Measurements from ENCODE around the gene NEMP2. TPM values are rescaled to one million over a fixed set of nuclear protein-coding genes. Genes with fewer than 3 reads are reported as not detected.

Gene NEMP2, protein sequence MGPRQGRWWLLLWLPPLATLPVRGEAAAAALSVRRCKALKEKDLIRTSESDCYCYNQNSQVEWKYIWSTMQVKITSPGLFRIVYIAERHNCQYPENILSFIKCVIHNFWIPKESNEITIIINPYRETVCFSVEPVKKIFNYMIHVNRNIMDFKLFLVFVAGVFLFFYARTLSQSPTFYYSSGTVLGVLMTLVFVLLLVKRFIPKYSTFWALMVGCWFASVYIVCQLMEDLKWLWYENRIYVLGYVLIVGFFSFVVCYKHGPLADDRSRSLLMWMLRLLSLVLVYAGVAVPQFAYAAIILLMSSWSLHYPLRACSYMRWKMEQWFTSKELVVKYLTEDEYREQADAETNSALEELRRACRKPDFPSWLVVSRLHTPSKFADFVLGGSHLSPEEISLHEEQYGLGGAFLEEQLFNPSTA
- total RNA-seq: 2.8 TPM
- long read RNA-seq, full-length matches to known transcripts: 1 of 3 reads
- long read RNA-seq, partial matches to known transcripts: 0 of 3 reads
- long read RNA-seq, other reads (novel, unspliced or antisense): 2 of 3 reads

GRCh38 chr2:190534310-190535120 is at the start of gene NEMP2:
NEMP2 (minus strand) TSS chr2:190534722; CDS start chr2:190534655, 67 bp downstream.
- intact Hi-C loops (cut with micrococcal nuclease): loop anchor here (10.0 kb wide), 1 partner anchor 120 kb away; no protein-coding TSS in a partner anchor
- peak; percentile 95 for ATAC-seq
- DNase-seq: peak; percentile 92

DNA sequence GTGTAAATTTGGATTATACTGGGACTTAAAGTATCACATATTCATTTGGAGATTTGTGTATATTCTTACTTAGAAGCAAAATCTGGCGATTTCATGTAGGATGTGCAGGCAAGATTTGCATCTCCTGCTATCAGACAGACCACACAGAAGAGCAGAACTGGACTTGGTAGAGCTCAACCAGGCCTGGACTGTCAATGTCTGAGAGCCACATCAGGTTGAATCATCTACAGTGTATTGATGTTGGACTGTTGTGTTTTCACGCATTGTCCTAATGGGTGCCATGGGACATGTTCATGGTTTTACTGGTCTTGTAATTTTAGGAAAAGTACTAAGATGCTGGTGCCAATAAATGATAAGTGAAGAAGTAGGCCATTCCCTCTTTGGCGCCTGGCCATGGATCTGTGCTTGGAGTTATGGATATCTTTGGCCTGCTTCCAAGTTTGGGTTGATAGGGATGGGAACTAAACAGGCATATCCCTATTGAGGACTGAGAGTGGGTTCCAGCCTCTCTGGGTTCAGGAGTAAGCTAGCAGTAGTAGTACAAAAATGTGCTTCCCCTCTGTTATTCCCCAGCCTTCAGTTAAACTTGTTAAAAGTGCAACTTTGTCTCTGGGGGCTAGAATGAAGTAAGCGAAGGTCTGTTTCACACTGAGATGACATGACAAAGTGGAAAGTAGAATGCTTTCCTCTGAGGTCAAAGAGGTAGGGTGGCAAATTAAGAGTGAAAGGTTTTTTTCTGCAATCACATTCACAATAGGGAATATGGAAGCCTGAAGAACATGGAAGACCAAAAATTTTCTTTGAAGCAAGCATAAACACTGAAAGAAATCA is 49.2 kb upstream of the NEMP2 start:
- intact Hi-C loops (cut with micrococcal nuclease): no loop called here
- peak; percentile 61 for ATAC-seq
- peak; percentile 73 for DNase-seq

DNA sequence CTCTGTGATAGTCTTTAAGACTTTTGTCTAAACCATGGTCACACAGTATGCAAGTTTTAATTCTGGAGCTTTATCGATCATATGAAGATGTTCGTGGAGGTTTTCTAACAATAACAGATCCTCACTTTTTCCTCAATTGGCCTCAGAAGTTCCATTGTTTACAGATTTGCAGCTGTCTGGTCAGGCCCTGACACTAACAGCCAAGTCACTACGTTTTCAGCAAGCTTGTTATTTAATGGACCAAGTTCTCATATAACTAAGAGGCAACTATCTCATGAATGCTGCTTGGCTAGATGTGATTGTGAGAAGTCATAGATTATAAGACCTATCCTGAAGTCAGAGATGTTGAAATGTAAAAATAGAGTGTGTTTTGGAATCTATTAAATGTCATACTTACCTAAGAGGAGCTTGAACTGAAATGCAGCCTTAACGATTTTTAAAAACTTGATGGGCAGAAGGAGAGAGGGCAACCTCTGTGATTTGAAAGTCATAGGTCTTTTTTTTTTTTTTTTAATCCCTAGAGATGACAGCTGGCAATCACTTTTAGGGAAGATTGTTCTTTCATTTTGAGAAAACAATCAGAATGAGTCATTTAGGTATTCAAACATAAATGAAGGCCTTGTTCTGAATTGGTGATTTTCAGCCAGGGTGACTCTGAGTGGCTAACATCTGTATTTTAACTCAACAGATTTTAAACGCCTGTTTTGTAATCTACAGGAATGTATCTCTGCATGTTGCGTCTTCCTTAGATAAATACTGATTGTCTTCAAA is 48.4 kb upstream of the NEMP2 start:
- intact Hi-C loops (cut with micrococcal nuclease): no loop called here
- no peak for DNase-seq
- no peak for ATAC-seq

- ATAC-seq: no peak
- intact Hi-C loops (cut with micrococcal nuclease): no loop called here
- DNase-seq: no peak
These were observed 47.5 kb upstream of the NEMP2 start for GRCh38 chr2:190582019-190582418.

GRCh38 chr2:190579915-190580846 is 45.7 kb upstream of the NEMP2 start:
- no peak for ATAC-seq
- intact Hi-C loops (cut with micrococcal nuclease): no loop called here

DNA sequence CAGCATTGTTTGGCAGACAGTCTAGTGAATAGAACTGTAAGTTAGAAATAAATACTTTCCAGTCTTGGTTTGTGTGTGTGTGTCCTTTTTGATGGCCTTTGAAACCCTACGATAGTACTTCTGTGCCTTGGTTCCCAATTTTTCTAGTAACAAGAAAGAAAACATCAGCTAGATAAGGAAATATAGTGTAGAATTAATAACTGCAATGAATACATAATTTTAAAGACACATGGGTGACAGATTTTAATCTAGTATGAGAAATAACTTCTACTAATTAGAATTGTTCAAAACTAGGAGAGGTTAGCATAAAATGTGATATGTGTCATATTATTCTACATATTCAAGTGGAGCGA is 44.5 kb upstream of the NEMP2 start:
- intact Hi-C loops (cut with micrococcal nuclease): no loop called here
- ATAC-seq (no peak), DNase-seq (no peak)

More at GRCh38 chr2:190579915-190580846, 45.7 kb upstream of the NEMP2 start:
- no peak for DNase-seq

DNA sequence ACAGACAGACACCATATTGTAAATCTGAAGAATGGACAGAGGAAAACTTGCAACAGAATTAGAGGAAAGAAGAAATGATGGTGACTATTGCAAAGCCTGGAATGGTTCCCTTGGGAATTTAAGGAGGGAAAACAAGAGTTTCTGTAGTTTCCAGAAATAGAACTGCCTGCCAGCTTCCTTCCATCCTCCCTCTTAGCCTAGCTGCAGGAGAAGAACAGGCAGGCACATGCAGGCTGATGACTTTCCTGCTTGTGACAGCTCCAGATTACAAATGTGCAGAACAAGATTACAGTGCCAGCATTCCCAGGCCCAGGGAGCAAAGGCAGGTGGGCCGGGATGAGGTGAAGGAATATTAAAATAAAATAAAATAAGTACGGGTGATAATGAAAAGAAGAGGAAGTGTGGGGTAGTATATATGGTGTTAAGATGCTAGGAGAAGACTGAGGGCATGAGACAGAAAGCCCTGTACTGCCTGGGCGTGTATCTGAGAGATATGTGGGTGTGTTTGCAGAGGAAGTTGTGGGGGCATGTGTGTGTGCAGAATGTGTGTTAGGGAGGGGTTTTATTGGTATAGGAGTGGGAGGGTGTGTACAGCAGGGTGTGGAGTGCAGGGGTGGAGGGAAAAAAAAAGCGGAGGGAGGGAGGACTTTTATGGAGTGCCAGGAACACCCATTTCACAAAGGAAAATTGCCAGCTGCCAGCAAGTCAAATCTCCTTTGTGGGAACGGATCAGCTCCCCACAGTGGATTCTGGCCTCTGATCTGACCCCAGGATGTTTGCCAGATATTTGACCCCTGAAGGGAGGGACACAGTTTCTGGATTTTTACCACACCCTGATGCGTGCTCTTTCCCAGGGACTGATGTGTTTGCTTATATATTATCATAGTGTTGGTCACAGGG is 43.9 kb upstream of the NEMP2 start:
- DNase-seq (no peak), ATAC-seq (peak; percentile 75)
- intact Hi-C loops (cut with micrococcal nuclease): no loop called here

- intact Hi-C loops (cut with micrococcal nuclease): no loop called here
- ATAC-seq (peak; percentile 54), DNase-seq (no peak)
These were observed 42.1 kb upstream of the NEMP2 start for GRCh38 chr2:190576573-190576972.

GRCh38 chr2:190575263-190575662 is 40.7 kb upstream of the NEMP2 start:
- intact Hi-C loops (cut with micrococcal nuclease): no loop called here
- DNase-seq (no peak), ATAC-seq (no peak)

GRCh38 chr2:190574169-190574568 is 39.6 kb upstream of the NEMP2 start:
- ATAC-seq (no peak), DNase-seq (no peak)
- intact Hi-C loops (cut with micrococcal nuclease): no loop called here

- ATAC-seq: no peak
- intact Hi-C loops (cut with micrococcal nuclease): no loop called here
- DNase-seq: no peak
These were observed 37.7 kb upstream of the NEMP2 start for GRCh38 chr2:190572246-190572645.

- no peak for ATAC-seq
- intact Hi-C loops (cut with micrococcal nuclease): no loop called here
- no peak for DNase-seq
These were observed 37.2 kb upstream of the NEMP2 start for GRCh38 chr2:190571686-190572085.

GRCh38 chr2:190570871-190571270 is 36.3 kb upstream of the NEMP2 start:
- ATAC-seq: no peak
- intact Hi-C loops (cut with micrococcal nuclease): no loop called here
- DNase-seq: no peak

GRCh38 chr2:190569994-190570755 is 35.7 kb upstream of the NEMP2 start:
- DNase-seq (no peak), ATAC-seq (no peak)
- intact Hi-C loops (cut with micrococcal nuclease): no loop called here

DNA sequence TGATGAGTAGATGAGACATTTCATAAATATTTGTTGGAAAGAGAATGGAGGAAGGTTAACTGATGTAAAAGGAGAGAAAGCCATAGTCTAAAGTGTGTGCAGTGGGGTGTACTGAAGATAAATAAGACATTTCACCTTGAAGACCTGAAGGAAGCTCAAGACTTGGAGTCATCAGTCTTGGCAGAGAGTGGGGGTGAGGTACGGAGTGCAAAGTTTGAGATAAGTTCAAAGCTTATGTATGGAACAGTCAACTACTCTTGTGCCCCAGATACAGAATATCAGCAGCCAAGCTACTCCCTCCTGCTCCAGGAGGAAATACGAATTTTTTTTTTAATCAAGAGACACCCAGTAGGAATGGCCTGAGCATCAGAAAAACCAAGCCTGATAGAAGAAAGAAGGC is 30.3 kb upstream of the NEMP2 start:
- intact Hi-C loops (cut with micrococcal nuclease): no loop called here
- DNase-seq (no peak), ATAC-seq (no peak)

GRCh38 chr2:190563646-190564045 is 29.1 kb upstream of the NEMP2 start:
- intact Hi-C loops (cut with micrococcal nuclease): no loop called here
- ATAC-seq (no peak), DNase-seq (peak; percentile 31)
